Right cardiac atrium (tissue), 5 donors: ENCODE results near the gene RAB1A. TPM values are rescaled to one million over a fixed set of nuclear protein-coding genes. Genes with fewer than 3 reads are reported as not detected.

Source experiments
- ATAC-seq, 2 donors: fragments of 200-7000 bp; cut with Tn5 transposase; one replicate each; pipeline versions ENCODE4 v1.8.0 to v1.9.1; 2020; ENCODE audit warnings: moderate library complexity in 2 of 2, mild to moderate bottlenecking in 1 of 2
- DNase-seq, 3 donors: peaks; one replicate each; pipeline ENCODE4 v3.0.0-alpha.2; 2020
- H3K27ac ChIP-seq: one replicate; pipeline ENCODE4 v1.5.1; 2013; ENCODE audit warnings: mild to moderate bottlenecking, low read length, control low read depth, moderate library complexity
- H3K27me3 ChIP-seq: one replicate; pipeline ENCODE4 v1.6.1; 2013; ENCODE audit not compliant: control insufficient read depth, insufficient read depth
- H3K4me1 ChIP-seq: one replicate; pipeline ENCODE4 v1.6.1; 2013; ENCODE audit warnings: low read length; ENCODE audit not compliant: control insufficient read depth, insufficient read depth
- H3K4me3 ChIP-seq: one replicate; pipeline ENCODE4 v1.5.1; 2013; ENCODE audit warnings: low read length, control low read depth
- H3K9me3 ChIP-seq: one replicate; pipeline ENCODE4 v1.6.1; 2013; ENCODE audit warnings: low read length; ENCODE audit not compliant: control insufficient read depth
- WGBS: extraction: QIAGEN DNeasy Blood & Tissue Kit; methylation state at CpG from one replicate; pipeline ENCODE4 v1.1.7; 2013; 5-methylcytosine and 5-hydroxymethylcytosine counted together
- intact Hi-C, 4 donors: fragments of 100-400 bp; cut with DNase I; formaldehyde crosslinking; loops; one replicate each; pipeline versions ENCODE4 v1.11.0 to v1.14.0; 2022 to 2023
- polyA plus RNA-seq: library from polyadenylated mRNA; stranded (reverse); fragments of 200-250 nt; gene quantifications from one replicate; pipeline ENCODE4 v1.2.3, GENCODE V29; 2013
- total RNA-seq, 4 donors: library from RNA; stranded (reverse); fragmentation: NEBNext Ultra II Directional; extraction: Animal tissue kit (Norgen Biotek cat#: 25700); gene quantifications; one replicate each; pipeline ENCODE4 v1.2.1, GENCODE V29; 2021
- donor health status: healthy with polysubstance abuse.
- donor health status: DM: no; HTN: yes; CAD: no.
- donor health status: DM: no; HTN: no; CAD: no.
- donor health status: DM: no; HTN: yes; CAD: no; lungs with severe emphysema.
- donor health status: DM: yes; HTN: yes; CAD: no.

The RAB1A gene
- total and polyA plus RNA-seq, 5 donors: 118 to 157 (median 137) TPM

- no peak for ATAC-seq
- Histone ChIP-seq H3K4me1 (no peaks in the 10 kb centered on the region), H3K9me3 (no peaks in the 10 kb centered on the region), H3K27ac (no peak overlapping the region), H3K4me3 (no peak overlapping the region), H3K27me3 (no peaks in the 10 kb centered on the region)
- intact Hi-C loops: no loop called here
- WGBS: 68% methylated on average over 10 of the region's 10 CpGs
- DNase-seq: no peak
Measured at GRCh38 chr2:65045651-65046050, 84.3 kb downstream of the RAB1A start.

GRCh38 chr2:65044097-65044735 lies 85.7 kb downstream of the RAB1A start:
- intact Hi-C loops: loop anchor here in 1 of 4 donors (5.0 kb wide), 1 partner anchor 127 kb away; no protein-coding TSS in a partner anchor

GRCh38 chr2:65043001-65043400 lies 86.9 kb downstream of the RAB1A start:
- Histone ChIP-seq H3K4me3 (no peak overlapping the region), H3K9me3 (no peaks in the 10 kb centered on the region), H3K27me3 (no peaks in the 10 kb centered on the region), H3K27ac (no peak overlapping the region), H3K4me1 (no peaks in the 10 kb centered on the region)
- 53% methylated on average over 2 of the region's 2 CpGs for WGBS
- intact Hi-C loops: loop anchor here in 1 of 4 donors (5.0 kb wide), 1 partner anchor 126 kb away; no protein-coding TSS in a partner anchor
- DNase-seq: no peak
- ATAC-seq: peak; percentile 14 to 58

More at GRCh38 chr2:65044097-65044735, 85.7 kb downstream of the RAB1A start:
- ATAC-seq (no peak), DNase-seq (no peak)
- no peaks in the 10 kb centered on the region for H3K9me3 ChIP-seq
- no peaks in the 10 kb centered on the region for H3K27me3 ChIP-seq
- H3K4me1 ChIP-seq: no peaks in the 10 kb centered on the region
- H3K4me3 ChIP-seq: no peak overlapping the region
- whole genome bisulfite sequencing: 94% methylated on average over 7 of the region's 7 CpGs
- no peak overlapping the region for H3K27ac ChIP-seq

- ATAC-seq: peak; percentile 94 to 95
- H3K4me3 ChIP-seq: no peak overlapping the region
- WGBS: 31% methylated on average over 13 of the region's 13 CpGs
- H3K27ac ChIP-seq: no peak overlapping the region
- intact Hi-C loops: loop anchor here in 3 of 4 donors (2.0 to 5.0 kb wide), 2 partner anchors 123 to 124 kb away; no protein-coding TSS in a partner anchor
- no peaks in the 10 kb centered on the region for H3K27me3 ChIP-seq
- H3K4me1 ChIP-seq: no peaks in the 10 kb centered on the region
- peak; percentile 86 to 92 (median 90) for DNase-seq
- no peaks in the 10 kb centered on the region for H3K9me3 ChIP-seq
Measured at GRCh38 chr2:65040400-65041261, 89.3 kb downstream of the RAB1A start.

- intact Hi-C loops: loop anchor here (2.0 to 5.0 kb wide), 2 partner anchors 122 to 123 kb away; no protein-coding TSS in a partner anchor
- no peak for ATAC-seq
- H3K9me3 ChIP-seq: no peaks in the 10 kb centered on the region
- H3K4me1 ChIP-seq: no peaks in the 10 kb centered on the region
- no peaks in the 10 kb centered on the region for H3K27me3 ChIP-seq
- H3K27ac ChIP-seq: no peak overlapping the region
- 86% methylated on average over 3 of the region's 3 CpGs for WGBS
- DNase-seq: no peak
- H3K4me3 ChIP-seq: no peak overlapping the region
Measured at GRCh38 chr2:65039640-65040039, 90.3 kb downstream of the RAB1A start.

- Histone ChIP-seq H3K27me3 (no peaks in the 10 kb centered on the region), H3K4me3 (no peak overlapping the region), H3K9me3 (no peaks in the 10 kb centered on the region), H3K4me1 (peaks cover 3% of the 10 kb centered on the region), H3K27ac (no peak overlapping the region)
- WGBS: 89% methylated on average over 3 of the region's 3 CpGs
- no peak for ATAC-seq
- intact Hi-C loops: loop anchor here in 1 of 4 donors (5.0 kb wide), 1 partner anchor 120 kb away; no protein-coding TSS in a partner anchor
- DNase-seq: no peak
Measured at GRCh38 chr2:65037178-65037577, 92.7 kb downstream of the RAB1A start.

Other genes with a start within 250 kb of the RAB1A start
- 1 to 10 TPM; 3.6 to 5.6 (median 4.3) TPM for gene SLC1A4, start 140.7 kb downstream of the RAB1A start, total RNA-seq
- gene SLC1A4, start 140.7 kb downstream of the RAB1A start, polyA plus RNA-seq: 1.2 TPM
- 10 to 100 TPM; 12.0 to 19.3 (median 15.1) TPM for gene CEP68, start 73.7 kb downstream of the RAB1A start, total RNA-seq
- 8.6 TPM for gene CEP68, start 73.7 kb downstream of the RAB1A start, polyA plus RNA-seq
- gene ACTR2, start 97.7 kb upstream of the RAB1A start, total RNA-seq: 100 to 1,000 TPM; 104 to 133 (median 113) TPM
- gene ACTR2, start 97.7 kb upstream of the RAB1A start, polyA plus RNA-seq: 41.8 TPM